ENCODE measurements around the gene ACOT4. TPM values are rescaled to one million over a fixed set of nuclear protein-coding genes. Genes with fewer than 3 reads are reported as not detected.

ACOT4 gene
- total RNA-seq, 1 experiment from 2014 or later: not detected

- no peak for TF ChIP-seq CTCF (IDR thresholded peaks at IDR 0.05; ENCODE audit: unreplicated experiment)
- BruUV-seq (replicated peaks): no TSS peak
- Mint-ChIP-seq H3K4me3 (ENCODE audit: unreplicated experiment) (no peak overlapping the region), H3K27ac (ENCODE audit: low read depth, unreplicated experiment) (no peak overlapping the region), H3K27me3 (ENCODE audit: insufficient read depth, unreplicated experiment) (no peaks in the 10 kb centered on the region), H3K9me3 (ENCODE audit: unreplicated experiment) (no peaks in the 10 kb centered on the region), H3K4me1 (ENCODE audit: insufficient read depth, unreplicated experiment) (peaks cover 14% of the 10 kb centered on the region), H3K36me3 (ENCODE audit: insufficient read depth, unreplicated experiment) (no peaks in the 10 kb centered on the region)
- CTCF ChIA-PET: interaction anchor here (9.8 kb wide), 1 partner anchor 131 kb away, joined by 162 read pairs; no protein-coding TSS in a partner anchor
- intact Hi-C loops (cut with micrococcal nuclease): loop anchor here (5.0 kb wide), 1 partner anchor 71 kb away; the partner anchor contains the start of gene PNMA1
- DNase-seq (ENCODE audit: unreplicated experiment): no peak
- POLR2A ChIA-PET: no interaction called here
Observed at GRCh38 chr14:73640796-73641365, 49.2 kb downstream of the ACOT4 start.

- POLR2A ChIA-PET: interaction anchor here (0.6 to 3.0 kb wide), 16 partner anchors 10 to 290 kb away, joined by 3 to 23 read pairs (median 4); partner anchors contain the start of genes ACOT2, NUMB, PTGR2 and RIOX1
- H3K27ac Mint-ChIP-seq (ENCODE audit: low read depth, unreplicated experiment): peak within 1 kb of the TSS; percentile 97
- H3K36me3 Mint-ChIP-seq (ENCODE audit: insufficient read depth, unreplicated experiment): no peaks in the 10 kb centered on the region
- H3K4me1 Mint-ChIP-seq (ENCODE audit: insufficient read depth, unreplicated experiment): peaks cover 9% of the 10 kb centered on the region
- H3K9me3 Mint-ChIP-seq (ENCODE audit: unreplicated experiment): no peaks in the 10 kb centered on the region
- no peaks in the 10 kb centered on the region for H3K27me3 Mint-ChIP-seq (ENCODE audit: insufficient read depth, unreplicated experiment)
- peak; percentile 88 for DNase-seq (ENCODE audit: unreplicated experiment)
- no peak for TF ChIP-seq CTCF (IDR thresholded peaks at IDR 0.05; ENCODE audit: unreplicated experiment)
- intact Hi-C loops (cut with micrococcal nuclease): loop anchor here (5.0 kb wide), 1 partner anchor 68 kb away; the partner anchor contains the start of gene PNMA1
- H3K4me3 Mint-ChIP-seq (ENCODE audit: unreplicated experiment): peak within 1 kb of the TSS; percentile 94
- CTCF ChIA-PET: interaction anchor here (0.7 to 1.0 kb wide), 3 partner anchors 10 to 136 kb away, joined by 3 to 4 read pairs (median 3); no protein-coding TSS in a partner anchor
- BruUV-seq (replicated peaks): TSS peak; percentile 98
Observed at GRCh38 chr14:73644531-73645247, 53.0 kb downstream of the ACOT4 start, which contains the start of gene DNAL1. Gene DNAL1 (plus strand): TSS chr14:73644986. CDS start chr14:73645040, 54 bp downstream.

GRCh38 chr14:73645248-73645610, 53.6 kb downstream of the ACOT4 start:
- TF ChIP-seq CTCF (IDR thresholded peaks at IDR 0.05; ENCODE audit: unreplicated experiment): no peak
- Mint-ChIP-seq H3K27me3 (ENCODE audit: insufficient read depth, unreplicated experiment) (no peaks in the 10 kb centered on the region), H3K4me1 (ENCODE audit: insufficient read depth, unreplicated experiment) (peaks cover 9% of the 10 kb centered on the region), H3K4me3 (ENCODE audit: unreplicated experiment) (peak overlapping the region; percentile 94), H3K27ac (ENCODE audit: low read depth, unreplicated experiment) (peak overlapping the region; percentile 97), H3K36me3 (ENCODE audit: insufficient read depth, unreplicated experiment) (no peaks in the 10 kb centered on the region), H3K9me3 (ENCODE audit: unreplicated experiment) (no peaks in the 10 kb centered on the region)
- ChIA-PET POLR2A (interaction anchor here (0.7 to 3.0 kb wide), 10 partner anchors 17 to 291 kb away, joined by 3 to 23 read pairs (median 5); partner anchors contain the start of genes NUMB, PTGR2, RIOX1 and ZNF410), CTCF (interaction anchor here (1.4 kb wide), 1 partner anchor 24 kb away, joined by 4 read pairs; no protein-coding TSS in a partner anchor)
- no peak for DNase-seq (ENCODE audit: unreplicated experiment)
- BruUV-seq (replicated peaks): no TSS peak
- intact Hi-C loops (cut with micrococcal nuclease): no loop called here

Other genes with a start within 250 kb of the ACOT4 start
- gene NUMB, start 133.3 kb upstream of the ACOT4 start, total RNA-seq (2022): 81.5 and 88.5 TPM in 2 replicates
- 12.3 and 12.4 TPM in 2 replicates for gene RIOX1, start 100.9 kb upstream of the ACOT4 start, total RNA-seq (2022)
- gene ACOT1, start 54.7 kb upstream of the ACOT4 start, total RNA-seq (2022): 2.1 and 2.8 TPM in 2 replicates
- 0.37 and 1.8 TPM in 2 replicates for gene HEATR4, start 32.9 kb upstream of the ACOT4 start, total RNA-seq (2022)
- 18.5 and 23.4 TPM in 2 replicates for gene ACOT2, start 22.7 kb upstream of the ACOT4 start, total RNA-seq (2022)
- gene ACOT6, start 20.6 kb downstream of the ACOT4 start, total RNA-seq (2022): not detected in 2 replicates
- 18.5 and 33.0 TPM in 2 replicates for gene DNAL1, start 53.1 kb downstream of the ACOT4 start, total RNA-seq (2022)
- 43.3 and 46.3 TPM in 2 replicates for gene PNMA1, start 122.5 kb downstream of the ACOT4 start, total RNA-seq (2022)